Mesenchymal stem cell (in vitro differentiated cells and primary cell): Measurements from ENCODE around the gene SETD2.
"Not testable (repeated sequence)": the region's sequence is repeated elsewhere in the genome, so short reads cannot be mapped to it uniquely, and the experiment has no call there.

Experiments used
- DNase-seq: peaks from one replicate; pipeline ENCODE4 v3.0.0-alpha.2; 2013
- H2AFZ ChIP-seq: one replicate; pipeline ENCODE4 v1.6.1; 2013; ENCODE audit warnings: low read depth, mild to moderate bottlenecking, control low read depth, inconsistent platforms, low read length, moderate library complexity
- H2AK5ac ChIP-seq: 2 replicates; pipeline ENCODE4 v1.6.1; 2013; ENCODE audit warnings: low read length, moderate library complexity, mild to moderate bottlenecking, inconsistent platforms; ENCODE audit not compliant: severe bottlenecking
- H2BK120ac ChIP-seq: one replicate; pipeline ENCODE4 v1.6.1; 2013; ENCODE audit warnings: low read depth, mild to moderate bottlenecking, inconsistent platforms, low read length, moderate library complexity
- H2BK12ac ChIP-seq, 2 experiments: one replicate each; pipeline ENCODE4 v1.6.1; 2013; ENCODE audit warnings: inconsistent platforms in 2 of 2, low read length in 2 of 2, mild to moderate bottlenecking in 2 of 2, moderate library complexity in 2 of 2, control low read depth in 1 of 2
- H2BK15ac ChIP-seq: one replicate; pipeline ENCODE4 v1.6.1; 2013; ENCODE audit warnings: mild to moderate bottlenecking, low read depth, inconsistent platforms; ENCODE audit not compliant: poor library complexity, severe bottlenecking
- H2BK5ac ChIP-seq: 2 replicates; pipeline ENCODE4 v1.6.1; 2013; ENCODE audit warnings: low read depth, mild to moderate bottlenecking, low read length, control low read depth, inconsistent platforms; ENCODE audit not compliant: poor library complexity, severe bottlenecking
- H3K14ac ChIP-seq, 2 experiments: one replicate each; pipeline ENCODE4 v1.6.1; 2013; ENCODE audit warnings: inconsistent platforms in 2 of 2, low read length in 2 of 2, control low read depth in 1 of 2, mild to moderate bottlenecking in 1 of 2, moderate library complexity in 1 of 2
- H3K18ac ChIP-seq, 2 experiments: one replicate each; pipeline ENCODE4 v1.6.1; 2013; ENCODE audit warnings: inconsistent platforms in 2 of 2, low read length in 2 of 2, control low read depth in 1 of 2, low read depth in 1 of 2, mild to moderate bottlenecking in 1 of 2
- H3K23ac ChIP-seq, 2 experiments: one replicate each; pipeline ENCODE4 v1.6.1; 2013; ENCODE audit warnings: inconsistent platforms in 2 of 2, low read length in 2 of 2, mild to moderate bottlenecking in 2 of 2, moderate library complexity in 2 of 2, control low read depth in 1 of 2
- H3K27ac ChIP-seq: 2 replicates; pipeline ENCODE4 v1.5.1; 2013; ENCODE audit warnings: mild to moderate bottlenecking, moderate library complexity, low read length, control low read depth, inconsistent platforms; ENCODE audit not compliant: poor library complexity, severe bottlenecking
- H3K27me3 ChIP-seq, 2 experiments: 2 replicates each; pipeline versions ENCODE4 v1.6.1 to v1.7.0; 2013; ENCODE audit warnings: low read length in 2 of 2, mild to moderate bottlenecking in 2 of 2, moderate library complexity in 2 of 2, control low read depth in 1 of 2, inconsistent platforms in 1 of 2; ENCODE audit not compliant: control insufficient read depth in 1 of 2, insufficient read depth in 1 of 2
- H3K36me3 ChIP-seq, 2 experiments: 2 replicates each; pipeline versions ENCODE4 v1.6.1 to v1.7.0; 2013; ENCODE audit warnings: low read length in 2 of 2, control low read depth in 1 of 2, inconsistent platforms in 1 of 2, low read depth in 1 of 2, mild to moderate bottlenecking in 1 of 2; ENCODE audit not compliant: insufficient read depth in 2 of 2, control insufficient read depth in 1 of 2
- H3K4ac ChIP-seq, 2 experiments: one replicate each; pipeline ENCODE4 v1.6.1; 2013; ENCODE audit warnings: inconsistent platforms in 2 of 2, low read length in 2 of 2, mild to moderate bottlenecking in 2 of 2, moderate library complexity in 2 of 2, control low read depth in 1 of 2, low read depth in 1 of 2
- H3K4me1 ChIP-seq: 2 replicates; pipeline ENCODE4 v1.6.1; 2013; ENCODE audit warnings: low read depth, low read length, control low read depth; ENCODE audit not compliant: control insufficient read depth, insufficient read depth
- H3K4me2 ChIP-seq: 2 replicates; pipeline ENCODE4 v1.6.1; 2013; ENCODE audit warnings: low read length, mild to moderate bottlenecking, inconsistent platforms; ENCODE audit not compliant: poor library complexity, severe bottlenecking
- H3K4me3 ChIP-seq, 2 experiments: 2 replicates each; pipeline versions ENCODE4 v1.5.1 to v1.7.0; 2013; ENCODE audit warnings: low read length in 2 of 2, mild to moderate bottlenecking in 2 of 2, control low read depth in 1 of 2, low read depth in 1 of 2; ENCODE audit not compliant: insufficient read depth in 1 of 2
- H3K79me1 ChIP-seq: replicated peaks from 2 replicates; pipeline ENCODE4 v1.6.1; 2013; ENCODE audit warnings: mild to moderate bottlenecking, control low read depth, low read length, inconsistent platforms; ENCODE audit not compliant: poor library complexity, severe bottlenecking
- H3K9ac ChIP-seq: 2 replicates; pipeline ENCODE4 v1.7.0; 2013; ENCODE audit warnings: mild to moderate bottlenecking, low read length, moderate library complexity
- H3K9me3 ChIP-seq: 2 replicates; pipeline ENCODE4 v1.7.0; 2013; ENCODE audit warnings: mild to moderate bottlenecking, low read length; ENCODE audit not compliant: control insufficient read depth
- H4K8ac ChIP-seq: one replicate; pipeline ENCODE4 v1.6.1; 2013; ENCODE audit warnings: inconsistent platforms, mild to moderate bottlenecking, low read length, moderate library complexity
- H4K91ac ChIP-seq: one replicate; pipeline ENCODE4 v1.6.1; 2013; ENCODE audit warnings: mild to moderate bottlenecking, low read length, inconsistent platforms
- WGBS: methylation state at CpG from one replicate; pipeline ENCODE4 v1.1.7; 2013; ENCODE audit warnings: mixed read lengths; 5-methylcytosine and 5-hydroxymethylcytosine counted together

The SETD2 gene

GRCh38 chr3:47121409-47121808, 42.5 kb downstream of the SETD2 start:
- Histone ChIP-seq H2AFZ (no peak overlapping the region), H3K23ac (no peak overlapping the region), H2BK12ac (no peak overlapping the region), H3K4me2 (no peak overlapping the region), H2AK5ac (no peak overlapping the region), H4K8ac (no peak overlapping the region), H3K14ac (no peak overlapping the region), H4K91ac (no peak overlapping the region), H3K4me3 (no peak overlapping the region), H3K36me3 (peaks cover 16 to 70% of the 10 kb centered on the region in 2 experiments), H3K27me3 (no peaks in the 10 kb centered on the region), H3K18ac (no peak overlapping the region), H3K9me3 (no peaks in the 10 kb centered on the region), H2BK5ac (no peak overlapping the region), H3K4me1 (peaks cover 1% of the 10 kb centered on the region), H3K4ac (no peak overlapping the region), H3K27ac (no peak overlapping the region), H3K79me1 (peaks cover 28% of the 10 kb centered on the region), H2BK15ac (no peak overlapping the region), H2BK120ac (no peak overlapping the region), H3K9ac (no peak overlapping the region)
- WGBS: 96% methylated on average over 3 of the region's 3 CpGs
- no peak for DNase-seq

GRCh38 chr3:47120138-47120537, 43.8 kb downstream of the SETD2 start:
- WGBS: 98% methylated on average over 1 of the region's 1 CpG

GRCh38 chr3:47119387-47119786, 44.5 kb downstream of the SETD2 start:
- H2BK5ac ChIP-seq, DNase-seq, H3K4ac ChIP-seq, H3K18ac ChIP-seq, H2BK15ac ChIP-seq, H4K8ac ChIP-seq, H4K91ac ChIP-seq, H3K9me3 ChIP-seq, H2AK5ac ChIP-seq, H3K4me3 ChIP-seq, H2AFZ ChIP-seq, H3K9ac ChIP-seq, H2BK12ac ChIP-seq, H3K4me2 ChIP-seq, H3K4me1 ChIP-seq, H3K14ac ChIP-seq, H3K27me3 ChIP-seq, H2BK120ac ChIP-seq, H3K23ac ChIP-seq, H3K27ac ChIP-seq: not testable (repeated sequence)
- peaks cover 10 to 82% of the 10 kb centered on the region in 2 experiments for H3K36me3 ChIP-seq
- H3K79me1 ChIP-seq: peaks cover 23% of the 10 kb centered on the region
- 100% methylated on average over 3 of the region's 5 CpGs for WGBS

More at GRCh38 chr3:47120138-47120537, 43.8 kb downstream of the SETD2 start:
- Histone ChIP-seq H3K9me3 (no peaks in the 10 kb centered on the region), H2AFZ (no peak overlapping the region), H3K27ac (no peak overlapping the region), H3K4me3 (no peak overlapping the region), H3K18ac (no peak overlapping the region), H3K27me3 (no peaks in the 10 kb centered on the region), H2BK5ac (no peak overlapping the region), H2BK120ac (no peak overlapping the region), H2AK5ac (no peak overlapping the region), H3K36me3 (peaks cover 13 to 80% of the 10 kb centered on the region in 2 experiments), H2BK12ac (no peak overlapping the region), H4K91ac (no peak overlapping the region), H3K23ac (no peak overlapping the region), H3K4me1 (peaks cover 1% of the 10 kb centered on the region), H3K79me1 (peaks cover 23% of the 10 kb centered on the region), H3K4ac (no peak overlapping the region), H3K14ac (no peak overlapping the region), H3K4me2 (no peak overlapping the region), H3K9ac (no peak overlapping the region), H4K8ac (no peak overlapping the region), H2BK15ac (no peak overlapping the region)
- no peak for DNase-seq

GRCh38 chr3:47117807-47118364, 46.0 kb downstream of the SETD2 start:
- Histone ChIP-seq H3K4ac (no peak overlapping the region), H4K91ac (no peak overlapping the region), H2AFZ (no peak overlapping the region), H3K14ac (no peak overlapping the region), H3K9ac (no peak overlapping the region), H2AK5ac (no peak overlapping the region), H3K18ac (no peak overlapping the region), H3K36me3 (peaks cover 9 to 82% of the 10 kb centered on the region in 2 experiments), H3K23ac (no peak overlapping the region), H2BK5ac (no peak overlapping the region), H2BK12ac (no peak overlapping the region), H2BK120ac (no peak overlapping the region), H3K79me1 (peaks cover 19% of the 10 kb centered on the region), H4K8ac (no peak overlapping the region), H3K4me1 (peaks cover 3% of the 10 kb centered on the region), H3K4me3 (no peak overlapping the region), H3K9me3 (no peaks in the 10 kb centered on the region), H3K27me3 (no peaks in the 10 kb centered on the region), H2BK15ac (no peak overlapping the region), H3K27ac (no peak overlapping the region), H3K4me2 (no peak overlapping the region)
- no peak for DNase-seq
- WGBS: no CpG with 5 or more reads among the region's 3 CpGs
